ENCODE data around the gene C1orf74.

DNA sequence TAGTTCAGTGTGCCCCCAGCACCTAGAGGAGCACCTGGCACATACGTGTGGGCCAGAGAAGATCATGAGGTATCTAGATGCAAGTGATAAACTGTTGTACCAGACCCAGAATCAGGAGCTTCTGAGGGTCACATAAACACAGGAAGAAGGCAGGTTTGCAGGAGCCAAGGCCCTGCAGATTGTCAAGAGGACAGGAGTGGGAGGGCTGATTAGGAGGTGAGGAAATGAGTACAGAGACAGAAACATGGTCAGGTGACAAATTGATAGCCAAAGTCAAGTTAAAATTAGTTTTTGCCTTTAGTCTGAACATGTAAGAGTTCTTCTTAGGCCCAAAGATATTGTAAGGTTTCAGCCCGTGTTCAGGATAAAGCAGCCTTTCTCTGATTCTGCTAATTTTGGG lies 42.5 kb downstream of the C1orf74 start:
- TF ChIP-seq, protein P1, sequence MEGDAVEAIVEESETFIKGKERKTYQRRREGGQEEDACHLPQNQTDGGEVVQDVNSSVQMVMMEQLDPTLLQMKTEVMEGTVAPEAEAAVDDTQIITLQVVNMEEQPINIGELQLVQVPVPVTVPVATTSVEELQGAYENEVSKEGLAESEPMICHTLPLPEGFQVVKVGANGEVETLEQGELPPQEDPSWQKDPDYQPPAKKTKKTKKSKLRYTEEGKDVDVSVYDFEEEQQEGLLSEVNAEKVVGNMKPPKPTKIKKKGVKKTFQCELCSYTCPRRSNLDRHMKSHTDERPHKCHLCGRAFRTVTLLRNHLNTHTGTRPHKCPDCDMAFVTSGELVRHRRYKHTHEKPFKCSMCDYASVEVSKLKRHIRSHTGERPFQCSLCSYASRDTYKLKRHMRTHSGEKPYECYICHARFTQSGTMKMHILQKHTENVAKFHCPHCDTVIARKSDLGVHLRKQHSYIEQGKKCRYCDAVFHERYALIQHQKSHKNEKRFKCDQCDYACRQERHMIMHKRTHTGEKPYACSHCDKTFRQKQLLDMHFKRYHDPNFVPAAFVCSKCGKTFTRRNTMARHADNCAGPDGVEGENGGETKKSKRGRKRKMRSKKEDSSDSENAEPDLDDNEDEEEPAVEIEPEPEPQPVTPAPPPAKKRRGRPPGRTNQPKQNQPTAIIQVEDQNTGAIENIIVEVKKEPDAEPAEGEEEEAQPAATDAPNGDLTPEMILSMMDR (conservative IDR thresholded peaks at IDR 0.05; ENCODE audit: low read depth, low read length) = no peak
- TF ChIP-seq EZH2phosphoT487 (IDR thresholded peaks at IDR 0.05; ENCODE audit: borderline replicate concordance, low read length) = no peak

Data from PC-3 (cell line).